Thoracic aorta (tissue), 2 donors: ENCODE measurements around the gene VSIG8. TPM values are rescaled to one million over a fixed set of nuclear protein-coding genes. Genes with fewer than 3 reads are reported as not detected.

Experiments
- ATAC-seq: fragments of 150-250 bp; one replicate; pipeline ENCODE4 v1.8.0; 2017; ENCODE audit warnings: low read depth; ENCODE audit not compliant: insufficient number of reproducible peaks, low FRiP score
- DNase-seq: peaks from one replicate; pipeline ENCODE4 v3.0.0-alpha.2; 2020; ENCODE audit warnings: low spot score
- H3K27ac ChIP-seq, 2 donors: fragments of 200-600 bp; sonication (generic); 1 replicate in 1 of 2; 2 replicates in 1 of 2; pipeline ENCODE4 v1.5.1; 2016; ENCODE audit warnings: mild to moderate bottlenecking in 2 of 2, moderate library complexity in 2 of 2
- H3K27me3 ChIP-seq: fragments of 200-600 bp; sonication (generic); replicated peaks from 2 replicates; pipeline ENCODE4 v1.6.0; 2016; ENCODE audit warnings: mild to moderate bottlenecking; ENCODE audit not compliant: insufficient read depth
- H3K36me3 ChIP-seq: fragments of 200-600 bp; sonication (generic); one replicate; pipeline ENCODE4 v1.5.1; 2016
- H3K4me1 ChIP-seq, 2 donors: fragments of 200-600 bp; sonication (generic); 1 replicate in 1 of 2; 2 replicates in 1 of 2; pipeline versions ENCODE4 v1.5.1 to v1.6.0; 2016; ENCODE audit warnings: low read depth in 2 of 2, mild to moderate bottlenecking in 1 of 2; ENCODE audit not compliant: control insufficient read depth in 1 of 2
- H3K4me3 ChIP-seq: fragments of 200-600 bp; sonication (generic); 2 replicates; pipeline ENCODE4 v1.5.1; 2016; ENCODE audit warnings: mild to moderate bottlenecking
- H3K9me3 ChIP-seq: fragments of 200-600 bp; sonication (generic); 2 replicates; pipeline ENCODE4 v1.5.1; 2016
- total RNA-seq, 2 donors: library from RNA; depleted of rRNA; stranded (reverse); fragments of >200 nt; gene quantifications; one replicate each; pipeline versions ENCODE4 v1.1.0 to v1.2.3, GENCODE V29; 2016
- TF ChIP-seq, protein P1 (sequence below): fragments of 200-600 bp; sonication (generic); IDR thresholded peaks from one replicate; pipeline ENCODE4 v1.5.1; 2019; ENCODE audit warnings: antibody characterized with exemption

The VSIG8 gene
- total RNA-seq, 2 donors from 2014 or later, result not detected

DNA sequence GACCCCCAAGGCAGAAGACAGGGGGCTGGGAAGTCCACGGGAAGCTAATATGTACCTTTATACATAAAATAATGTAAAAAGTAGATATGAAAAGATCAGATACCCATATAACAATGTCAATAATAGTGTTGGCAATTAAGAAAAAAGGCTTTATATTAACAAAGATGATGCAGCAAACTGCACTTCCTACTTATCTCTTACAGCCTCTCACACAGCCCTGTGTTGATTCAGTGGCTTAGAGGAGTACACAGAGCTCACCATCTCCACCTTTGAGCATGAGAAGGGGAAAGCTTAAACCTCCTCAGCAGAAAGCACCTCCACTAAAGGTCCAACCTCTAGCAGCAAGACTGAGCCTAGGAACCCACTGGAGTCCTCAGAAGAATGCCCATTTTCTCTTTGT lies 7.2 kb upstream of the VSIG8 start:
- DNase-seq (no peak), ATAC-seq (no peak)
- H3K9me3 ChIP-seq, result no peaks in the 10 kb centered on the region
- no peaks in the 10 kb centered on the region for H3K36me3 ChIP-seq
- H3K4me1 ChIP-seq, result no peaks in the 10 kb centered on the region
- no peaks in the 10 kb centered on the region for H3K27me3 ChIP-seq
- H3K4me3 ChIP-seq, result no peak overlapping the region
- H3K27ac ChIP-seq, result no peak overlapping the region
- TF ChIP-seq, protein P1, sequence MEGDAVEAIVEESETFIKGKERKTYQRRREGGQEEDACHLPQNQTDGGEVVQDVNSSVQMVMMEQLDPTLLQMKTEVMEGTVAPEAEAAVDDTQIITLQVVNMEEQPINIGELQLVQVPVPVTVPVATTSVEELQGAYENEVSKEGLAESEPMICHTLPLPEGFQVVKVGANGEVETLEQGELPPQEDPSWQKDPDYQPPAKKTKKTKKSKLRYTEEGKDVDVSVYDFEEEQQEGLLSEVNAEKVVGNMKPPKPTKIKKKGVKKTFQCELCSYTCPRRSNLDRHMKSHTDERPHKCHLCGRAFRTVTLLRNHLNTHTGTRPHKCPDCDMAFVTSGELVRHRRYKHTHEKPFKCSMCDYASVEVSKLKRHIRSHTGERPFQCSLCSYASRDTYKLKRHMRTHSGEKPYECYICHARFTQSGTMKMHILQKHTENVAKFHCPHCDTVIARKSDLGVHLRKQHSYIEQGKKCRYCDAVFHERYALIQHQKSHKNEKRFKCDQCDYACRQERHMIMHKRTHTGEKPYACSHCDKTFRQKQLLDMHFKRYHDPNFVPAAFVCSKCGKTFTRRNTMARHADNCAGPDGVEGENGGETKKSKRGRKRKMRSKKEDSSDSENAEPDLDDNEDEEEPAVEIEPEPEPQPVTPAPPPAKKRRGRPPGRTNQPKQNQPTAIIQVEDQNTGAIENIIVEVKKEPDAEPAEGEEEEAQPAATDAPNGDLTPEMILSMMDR, result no peak

DNA sequence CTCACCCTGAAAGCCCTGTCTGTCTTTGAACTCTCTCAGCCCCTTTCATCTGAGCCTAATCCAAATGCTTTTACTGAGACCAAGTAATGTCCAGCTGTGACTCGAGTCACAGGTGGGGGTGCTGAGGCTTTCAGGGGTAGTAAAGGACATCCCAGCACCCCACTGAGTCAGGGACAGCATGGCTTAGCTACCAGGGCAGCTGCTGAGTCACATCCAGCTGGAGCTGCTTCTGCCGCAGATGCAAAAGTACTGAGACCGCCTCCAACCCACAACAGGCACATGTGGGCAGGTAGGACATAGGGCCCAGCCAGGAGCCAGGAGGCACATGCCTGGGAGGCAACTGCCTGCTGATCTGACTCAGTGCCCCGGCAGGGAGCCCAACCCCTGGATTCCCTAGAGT lies 6.7 kb upstream of the VSIG8 start:
- no peak overlapping the region for H3K27ac ChIP-seq
- TF ChIP-seq, protein P1, result no peak
- H3K4me3 ChIP-seq, result no peak overlapping the region
- DNase-seq (no peak), ATAC-seq (no peak)
- H3K36me3 ChIP-seq, result no peaks in the 10 kb centered on the region
- no peaks in the 10 kb centered on the region for H3K9me3 ChIP-seq
- no peaks in the 10 kb centered on the region for H3K27me3 ChIP-seq
- no peaks in the 10 kb centered on the region for H3K4me1 ChIP-seq

DNA sequence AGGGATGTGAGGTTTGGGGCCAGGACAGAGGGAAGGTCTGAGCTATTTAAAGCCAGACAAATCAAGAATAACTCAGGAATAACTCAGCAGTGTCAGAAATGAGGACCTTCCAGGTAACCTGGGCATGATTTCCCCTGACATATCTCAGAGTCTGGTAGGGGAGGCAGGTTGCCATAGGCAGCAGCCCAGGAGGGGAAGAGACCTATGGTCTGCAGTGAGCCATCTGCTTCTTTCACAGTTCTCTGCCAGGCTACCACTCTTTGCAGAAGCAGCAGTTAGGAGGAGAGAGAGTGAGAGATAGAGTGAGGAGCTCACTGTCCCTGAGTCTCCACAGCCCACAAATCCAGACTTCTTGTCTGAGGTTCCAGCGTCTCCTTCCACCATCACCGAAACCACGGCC lies 6.3 kb upstream of the VSIG8 start:
- H3K36me3 ChIP-seq, result no peaks in the 10 kb centered on the region
- no peak overlapping the region for H3K4me3 ChIP-seq
- ATAC-seq (no peak), DNase-seq (no peak)
- H3K4me1 ChIP-seq, result no peaks in the 10 kb centered on the region
- no peaks in the 10 kb centered on the region for H3K9me3 ChIP-seq
- no peak overlapping the region for H3K27ac ChIP-seq
- H3K27me3 ChIP-seq, result no peaks in the 10 kb centered on the region
- TF ChIP-seq, protein P1, result no peak

DNA sequence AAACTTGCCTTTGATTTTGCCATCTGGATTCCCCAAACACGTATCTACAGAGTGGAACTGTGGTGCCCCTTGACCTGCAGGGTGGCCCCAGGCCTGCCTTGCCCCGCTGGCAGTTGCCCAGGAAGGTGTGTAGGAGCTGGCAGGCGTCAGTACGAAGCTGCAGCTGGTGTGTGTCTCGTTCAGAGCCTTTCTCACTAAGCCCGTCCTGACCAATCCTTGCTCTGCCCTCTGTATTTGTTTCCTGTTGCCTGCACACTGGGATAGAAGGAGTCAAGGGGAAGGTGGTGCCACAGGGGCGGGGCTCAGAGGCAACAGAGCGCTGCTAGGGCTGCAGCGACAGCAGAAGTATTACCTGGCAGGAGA lies 5.2 kb upstream of the VSIG8 start:
- Histone ChIP-seq H3K27me3 (no peaks in the 10 kb centered on the region), H3K27ac (no peak overlapping the region), H3K36me3 (no peaks in the 10 kb centered on the region), H3K4me3 (no peak overlapping the region), H3K9me3 (no peaks in the 10 kb centered on the region), H3K4me1 (no peaks in the 10 kb centered on the region)
- TF ChIP-seq, protein P1, result no peak
- DNase-seq (no peak), ATAC-seq (no peak)

DNA sequence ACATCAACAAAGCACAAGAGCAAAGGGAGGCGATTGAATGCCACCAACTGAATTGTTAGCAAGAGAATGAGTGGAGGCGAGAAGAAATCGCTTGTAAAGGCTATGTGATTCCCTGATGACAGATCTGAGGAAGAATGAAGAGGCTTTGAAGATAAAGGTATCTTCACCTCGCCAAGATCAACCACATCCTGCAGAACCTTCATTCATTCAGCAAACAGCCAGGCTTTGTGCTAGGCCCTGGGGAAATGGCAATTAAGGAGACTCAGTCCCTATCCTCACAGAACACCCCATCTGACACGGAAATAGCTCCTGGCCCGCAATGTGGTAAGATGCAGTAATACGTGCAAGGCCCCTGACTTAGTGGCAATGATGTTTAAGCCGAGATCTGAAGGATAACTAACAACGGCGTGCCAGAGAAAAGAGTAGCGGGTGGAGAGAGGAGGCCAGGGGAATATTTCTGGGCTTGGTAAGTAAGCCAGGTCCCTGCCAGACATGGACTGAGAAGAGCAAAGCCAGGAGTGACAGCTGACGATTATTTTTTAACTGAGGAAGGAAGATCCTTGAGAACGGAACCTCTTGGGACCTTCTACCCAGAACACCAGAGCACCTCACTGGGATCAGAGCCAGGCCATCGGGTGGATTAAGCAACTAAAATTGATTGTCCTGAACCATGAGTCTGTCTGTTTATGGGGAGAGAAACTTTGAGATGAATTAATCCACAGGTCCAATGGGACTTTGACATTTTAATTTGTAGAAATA lies 4.6 kb upstream of the VSIG8 start:
- Histone ChIP-seq H3K4me3 (no peak overlapping the region), H3K27me3 (no peaks in the 10 kb centered on the region), H3K36me3 (no peaks in the 10 kb centered on the region), H3K27ac (no peak overlapping the region), H3K9me3 (no peaks in the 10 kb centered on the region), H3K4me1 (no peaks in the 10 kb centered on the region)
- TF ChIP-seq, protein P1, result no peak
- ATAC-seq (no peak), DNase-seq (no peak)
